ENCODE data around the gene UBE2J2. TPM values are rescaled to one million over a fixed set of nuclear protein-coding genes. Genes with fewer than 3 reads are reported as not detected.

Gene UBE2J2
- polyA plus RNA-seq, 1 donor from 2014 or later, result 79.7 TPM

DNA sequence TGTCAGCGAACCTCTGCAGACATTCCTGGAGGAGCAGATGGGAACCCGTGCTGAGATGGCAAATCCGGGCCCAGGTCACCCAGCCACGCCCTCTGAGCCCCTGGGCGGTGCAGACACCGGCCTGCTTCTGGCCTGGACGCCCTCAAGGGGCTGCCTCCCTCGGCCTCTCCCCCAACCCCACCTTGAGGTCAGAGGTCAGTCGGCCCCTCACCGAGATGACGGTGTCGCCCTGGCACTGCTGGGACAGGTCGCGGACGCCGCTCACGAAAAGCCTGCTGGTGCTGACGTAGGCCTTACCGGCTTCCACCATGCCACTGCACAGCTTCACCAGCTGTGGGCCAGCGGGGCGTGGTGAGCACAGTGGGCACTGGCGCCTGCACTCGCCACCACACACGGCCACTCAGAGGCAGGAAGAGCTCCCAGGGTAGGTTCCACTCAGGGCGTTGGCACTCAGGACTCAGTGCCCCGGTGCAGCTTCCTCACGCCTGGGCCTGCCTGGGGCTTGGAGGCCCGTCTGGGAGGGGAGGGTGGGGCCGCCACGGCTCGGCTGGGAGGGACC, 29.4 kb upstream of the UBE2J2 start:
- Histone ChIP-seq H3K27me3 (ENCODE audit: insufficient read depth, low read depth, low read length) (no peaks in the 10 kb centered on the region), H3K9ac (ENCODE audit: low read length) (no peak overlapping the region), H4K20me1 (ENCODE audit: insufficient read depth) (peaks cover 2% of the 10 kb centered on the region), H3K36me3 (ENCODE audit: insufficient read depth, low read length) (no peaks in the 10 kb centered on the region), H3K9me3 (ENCODE audit: low read length) (no peaks in the 10 kb centered on the region), H3K27ac (ENCODE audit: low read length) (no peak overlapping the region), H3K9me2 (ENCODE audit: insufficient read depth, low read length) (no peaks in the 10 kb centered on the region), H3K79me2 (replicated peaks; ENCODE audit: insufficient read depth, low read length) (peaks cover 36% of the 10 kb centered on the region), H3K4me3 (ENCODE audit: low read length) (no peak overlapping the region), H3F3A (ENCODE audit: insufficient read depth, low read length, poor library complexity, severe bottlenecking) (no peaks in the 10 kb centered on the region), H2AFZ (ENCODE audit: low read depth, low read length) (no peak overlapping the region), H3K4me2 (ENCODE audit: low read length) (no peak overlapping the region)
- TF ChIP-seq SMC3 (conservative IDR thresholded peaks at IDR 0.05; ENCODE audit: poor library complexity) (no peak), MXI1 (conservative IDR thresholded peaks at IDR 0.05; ENCODE audit: poor library complexity, severe bottlenecking) (no peak), EZH2 (IDR thresholded peaks at IDR 0.05; ENCODE audit: borderline replicate concordance, insufficient read depth, low read length, poor library complexity, severe bottlenecking) (no peak), POLR2AphosphoS5 (IDR thresholded peaks at IDR 0.05) (no peak), EP300 (conservative IDR thresholded peaks at IDR 0.05; ENCODE audit: poor library complexity, severe bottlenecking) (no peak), TAF1 (IDR thresholded peaks at IDR 0.05; ENCODE audit: low read depth) (no peak), RAD21 (conservative IDR thresholded peaks at IDR 0.05) (no peak)
- TF ChIP-seq, protein P1, sequence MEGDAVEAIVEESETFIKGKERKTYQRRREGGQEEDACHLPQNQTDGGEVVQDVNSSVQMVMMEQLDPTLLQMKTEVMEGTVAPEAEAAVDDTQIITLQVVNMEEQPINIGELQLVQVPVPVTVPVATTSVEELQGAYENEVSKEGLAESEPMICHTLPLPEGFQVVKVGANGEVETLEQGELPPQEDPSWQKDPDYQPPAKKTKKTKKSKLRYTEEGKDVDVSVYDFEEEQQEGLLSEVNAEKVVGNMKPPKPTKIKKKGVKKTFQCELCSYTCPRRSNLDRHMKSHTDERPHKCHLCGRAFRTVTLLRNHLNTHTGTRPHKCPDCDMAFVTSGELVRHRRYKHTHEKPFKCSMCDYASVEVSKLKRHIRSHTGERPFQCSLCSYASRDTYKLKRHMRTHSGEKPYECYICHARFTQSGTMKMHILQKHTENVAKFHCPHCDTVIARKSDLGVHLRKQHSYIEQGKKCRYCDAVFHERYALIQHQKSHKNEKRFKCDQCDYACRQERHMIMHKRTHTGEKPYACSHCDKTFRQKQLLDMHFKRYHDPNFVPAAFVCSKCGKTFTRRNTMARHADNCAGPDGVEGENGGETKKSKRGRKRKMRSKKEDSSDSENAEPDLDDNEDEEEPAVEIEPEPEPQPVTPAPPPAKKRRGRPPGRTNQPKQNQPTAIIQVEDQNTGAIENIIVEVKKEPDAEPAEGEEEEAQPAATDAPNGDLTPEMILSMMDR (IDR thresholded peaks at IDR 0.05; ENCODE audit: poor library complexity, severe bottlenecking), result no peak
- TF ChIP-seq, protein P2, sequence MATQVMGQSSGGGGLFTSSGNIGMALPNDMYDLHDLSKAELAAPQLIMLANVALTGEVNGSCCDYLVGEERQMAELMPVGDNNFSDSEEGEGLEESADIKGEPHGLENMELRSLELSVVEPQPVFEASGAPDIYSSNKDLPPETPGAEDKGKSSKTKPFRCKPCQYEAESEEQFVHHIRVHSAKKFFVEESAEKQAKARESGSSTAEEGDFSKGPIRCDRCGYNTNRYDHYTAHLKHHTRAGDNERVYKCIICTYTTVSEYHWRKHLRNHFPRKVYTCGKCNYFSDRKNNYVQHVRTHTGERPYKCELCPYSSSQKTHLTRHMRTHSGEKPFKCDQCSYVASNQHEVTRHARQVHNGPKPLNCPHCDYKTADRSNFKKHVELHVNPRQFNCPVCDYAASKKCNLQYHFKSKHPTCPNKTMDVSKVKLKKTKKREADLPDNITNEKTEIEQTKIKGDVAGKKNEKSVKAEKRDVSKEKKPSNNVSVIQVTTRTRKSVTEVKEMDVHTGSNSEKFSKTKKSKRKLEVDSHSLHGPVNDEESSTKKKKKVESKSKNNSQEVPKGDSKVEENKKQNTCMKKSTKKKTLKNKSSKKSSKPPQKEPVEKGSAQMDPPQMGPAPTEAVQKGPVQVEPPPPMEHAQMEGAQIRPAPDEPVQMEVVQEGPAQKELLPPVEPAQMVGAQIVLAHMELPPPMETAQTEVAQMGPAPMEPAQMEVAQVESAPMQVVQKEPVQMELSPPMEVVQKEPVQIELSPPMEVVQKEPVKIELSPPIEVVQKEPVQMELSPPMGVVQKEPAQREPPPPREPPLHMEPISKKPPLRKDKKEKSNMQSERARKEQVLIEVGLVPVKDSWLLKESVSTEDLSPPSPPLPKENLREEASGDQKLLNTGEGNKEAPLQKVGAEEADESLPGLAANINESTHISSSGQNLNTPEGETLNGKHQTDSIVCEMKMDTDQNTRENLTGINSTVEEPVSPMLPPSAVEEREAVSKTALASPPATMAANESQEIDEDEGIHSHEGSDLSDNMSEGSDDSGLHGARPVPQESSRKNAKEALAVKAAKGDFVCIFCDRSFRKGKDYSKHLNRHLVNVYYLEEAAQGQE (IDR thresholded peaks at IDR 0.05; ENCODE audit: borderline replicate concordance), result no peak

DNA sequence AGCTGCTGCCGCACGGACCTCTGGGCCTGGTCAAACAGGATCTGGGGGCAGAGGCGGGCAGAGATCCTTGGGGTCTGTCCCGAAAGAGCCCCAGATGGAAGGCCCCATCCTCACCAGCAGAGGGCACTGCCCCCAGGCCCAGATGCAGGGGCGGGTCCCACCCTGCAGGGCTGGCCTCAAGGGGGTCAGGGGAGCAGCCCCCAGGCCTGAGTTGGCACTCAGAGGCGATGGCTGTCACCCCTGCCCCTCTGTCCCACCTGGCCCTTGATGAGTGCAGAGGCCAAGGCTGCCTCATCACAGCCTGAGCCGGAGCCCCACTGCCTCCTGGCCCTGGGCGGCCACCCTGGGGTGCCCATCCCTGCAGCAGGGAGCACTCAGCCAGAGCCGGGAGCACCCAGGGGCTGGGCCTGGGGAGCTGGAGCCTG, 28.4 kb upstream of the UBE2J2 start:
- peaks cover 31% of the 10 kb centered on the region for H3K79me2 ChIP-seq (replicated peaks; ENCODE audit: insufficient read depth, low read length)
- H3K4me3 ChIP-seq (ENCODE audit: low read length), result no peak overlapping the region
- H3K4me2 ChIP-seq (ENCODE audit: low read length), result no peak overlapping the region
- peaks cover 2% of the 10 kb centered on the region for H4K20me1 ChIP-seq (ENCODE audit: insufficient read depth)
- H3K9ac ChIP-seq (ENCODE audit: low read length), result no peak overlapping the region
- no peaks in the 10 kb centered on the region for H3F3A ChIP-seq (ENCODE audit: insufficient read depth, low read length, poor library complexity, severe bottlenecking)
- no peak for TF ChIP-seq POLR2AphosphoS5 (IDR thresholded peaks at IDR 0.05)
- TF ChIP-seq, protein P2 (IDR thresholded peaks at IDR 0.05; ENCODE audit: borderline replicate concordance), result no peak
- TF ChIP-seq EP300 (conservative IDR thresholded peaks at IDR 0.05; ENCODE audit: poor library complexity, severe bottlenecking), result no peak
- TF ChIP-seq MXI1 (conservative IDR thresholded peaks at IDR 0.05; ENCODE audit: poor library complexity, severe bottlenecking), result no peak
- H3K9me3 ChIP-seq (ENCODE audit: low read length), result no peaks in the 10 kb centered on the region
- no peak overlapping the region for H2AFZ ChIP-seq (ENCODE audit: low read depth, low read length)
- H3K27ac ChIP-seq (ENCODE audit: low read length), result no peak overlapping the region
- no peaks in the 10 kb centered on the region for H3K9me2 ChIP-seq (ENCODE audit: insufficient read depth, low read length)
- no peaks in the 10 kb centered on the region for H3K36me3 ChIP-seq (ENCODE audit: insufficient read depth, low read length)
- no peaks in the 10 kb centered on the region for H3K27me3 ChIP-seq (ENCODE audit: insufficient read depth, low read depth, low read length)

Data from neural cell (in vitro differentiated cells).